MM.1S (cell line): ENCODE data around the gene PDRG1.

Experiments
- DNase-seq: peaks from one replicate; pipeline ENCODE4 v3.0.0-alpha.2; 2015
- H2AFZ ChIP-seq: fragments of 300-600 bp; sonication (generic); 2 replicates; pipeline ENCODE4 v1.6.0; 2016; ENCODE audit warnings: antibody characterized with exemption, low read length
- H3F3A ChIP-seq: fragments of 300-600 bp; sonication (generic); 2 replicates; pipeline ENCODE4 v1.6.1; 2016; ENCODE audit warnings: mild to moderate bottlenecking, antibody characterized with exemption, low read length, moderate library complexity, mixed read lengths; ENCODE audit not compliant: insufficient read depth
- H3K27ac ChIP-seq: fragments of 300-600 bp; sonication (generic); 2 replicates; pipeline ENCODE4 v1.5.1; 2016; ENCODE audit warnings: mild to moderate bottlenecking, low read length
- H3K27me3 ChIP-seq: fragments of 300-600 bp; sonication (generic); replicated peaks from 2 replicates; pipeline ENCODE4 v1.6.0; 2016; ENCODE audit warnings: low read length; ENCODE audit not compliant: insufficient read depth
- H3K36me3 ChIP-seq: fragments of 300-600 bp; sonication (generic); replicated peaks from 2 replicates; pipeline ENCODE4 v1.6.1; 2016; ENCODE audit warnings: mild to moderate bottlenecking, low read length, mixed read lengths; ENCODE audit not compliant: insufficient read depth
- H3K4me1 ChIP-seq: fragments of 300-600 bp; sonication (generic); 2 replicates; pipeline ENCODE4 v1.6.1; 2016; ENCODE audit warnings: low read length, mixed read lengths
- H3K4me2 ChIP-seq: fragments of 300-600 bp; sonication (generic); 2 replicates; pipeline ENCODE4 v1.6.0; 2016; ENCODE audit warnings: low read depth, low read length
- H3K4me3 ChIP-seq: fragments of 300-600 bp; sonication (generic); 2 replicates; pipeline ENCODE4 v1.5.1; 2016; ENCODE audit warnings: low read length, mixed read lengths
- H3K79me2 ChIP-seq: fragments of 300-600 bp; sonication (generic); 2 replicates; pipeline ENCODE4 v1.6.1; 2016; ENCODE audit warnings: mixed run types, low read length, mixed read lengths
- H3K9ac ChIP-seq: fragments of 300-600 bp; sonication (generic); 2 replicates; pipeline ENCODE4 v1.6.1; 2016; ENCODE audit warnings: low read length, mixed read lengths
- H3K9me2 ChIP-seq: fragments of 300-600 bp; sonication (generic); replicated peaks from 2 replicates; pipeline ENCODE4 v1.6.1; 2016; ENCODE audit warnings: mild to moderate bottlenecking, low read length, mixed read lengths; ENCODE audit not compliant: insufficient read depth
- H3K9me3 ChIP-seq: fragments of 300-600 bp; sonication (generic); replicated peaks from 2 replicates; pipeline ENCODE4 v1.6.1; 2016; ENCODE audit warnings: mild to moderate bottlenecking, low read length, mixed read lengths; ENCODE audit not compliant: insufficient read depth
- H4K20me1 ChIP-seq: fragments of 300-600 bp; sonication (generic); 2 replicates; pipeline ENCODE4 v1.6.1; 2016; ENCODE audit warnings: mild to moderate bottlenecking, low read length, moderate library complexity, mixed read lengths; ENCODE audit not compliant: insufficient read depth
- EZH2 ChIP-seq: fragments of 300-600 bp; sonication (generic); optimal IDR thresholded peaks from 2 replicates; pipeline ENCODE3; 2017; ENCODE audit warnings: low read depth, mild to moderate bottlenecking, antibody characterized with exemption, low read length, mixed read lengths
- EZH2phosphoT487 ChIP-seq: fragments of 300-600 bp; sonication (generic); IDR thresholded peaks from 2 replicates; pipeline ENCODE4 v1.6.1; 2018; ENCODE audit warnings: antibody characterized with exemption, low read length
- TF ChIP-seq, protein P1 (sequence below): fragments of 300-600 bp; sonication (generic); IDR thresholded peaks from 2 replicates; pipeline ENCODE4 v1.5.1; 2016; ENCODE audit warnings: antibody characterized with exemption, low read length, mixed read lengths

Gene PDRG1

DNA sequence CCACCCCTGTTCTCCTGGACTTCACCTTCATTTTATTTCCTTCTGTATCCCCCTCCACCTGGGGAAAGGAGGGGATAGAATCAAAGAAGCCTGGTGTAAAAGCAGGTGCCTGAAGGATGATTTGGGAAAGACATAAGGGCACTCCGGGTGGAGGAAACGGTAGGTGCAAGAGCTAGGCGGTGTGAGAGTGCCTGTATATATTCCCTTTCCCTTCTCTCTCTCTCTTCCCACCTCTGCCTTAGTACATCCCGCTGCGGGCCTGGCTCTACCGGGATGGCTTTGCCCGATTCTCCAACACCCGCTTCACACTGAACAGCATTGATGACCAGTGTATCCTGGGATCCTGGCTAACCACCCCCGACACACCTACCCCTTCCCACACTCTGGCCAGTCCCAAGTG is 26.2 kb downstream of the PDRG1 start:
- no peaks in the 10 kb centered on the region for H3K36me3 ChIP-seq

GRCh38 chr20:31924561-31924960 is 27.3 kb downstream of the PDRG1 start:
- H3K79me2 ChIP-seq, result no peaks in the 10 kb centered on the region
- TF ChIP-seq EZH2 (no peak), EZH2phosphoT487 (no peak)
- TF ChIP-seq, protein P1, sequence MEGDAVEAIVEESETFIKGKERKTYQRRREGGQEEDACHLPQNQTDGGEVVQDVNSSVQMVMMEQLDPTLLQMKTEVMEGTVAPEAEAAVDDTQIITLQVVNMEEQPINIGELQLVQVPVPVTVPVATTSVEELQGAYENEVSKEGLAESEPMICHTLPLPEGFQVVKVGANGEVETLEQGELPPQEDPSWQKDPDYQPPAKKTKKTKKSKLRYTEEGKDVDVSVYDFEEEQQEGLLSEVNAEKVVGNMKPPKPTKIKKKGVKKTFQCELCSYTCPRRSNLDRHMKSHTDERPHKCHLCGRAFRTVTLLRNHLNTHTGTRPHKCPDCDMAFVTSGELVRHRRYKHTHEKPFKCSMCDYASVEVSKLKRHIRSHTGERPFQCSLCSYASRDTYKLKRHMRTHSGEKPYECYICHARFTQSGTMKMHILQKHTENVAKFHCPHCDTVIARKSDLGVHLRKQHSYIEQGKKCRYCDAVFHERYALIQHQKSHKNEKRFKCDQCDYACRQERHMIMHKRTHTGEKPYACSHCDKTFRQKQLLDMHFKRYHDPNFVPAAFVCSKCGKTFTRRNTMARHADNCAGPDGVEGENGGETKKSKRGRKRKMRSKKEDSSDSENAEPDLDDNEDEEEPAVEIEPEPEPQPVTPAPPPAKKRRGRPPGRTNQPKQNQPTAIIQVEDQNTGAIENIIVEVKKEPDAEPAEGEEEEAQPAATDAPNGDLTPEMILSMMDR, result no peak
- no peak for DNase-seq
- no peak overlapping the region for H3K27ac ChIP-seq
- H2AFZ ChIP-seq, result no peak overlapping the region
- no peaks in the 10 kb centered on the region for H3K9me3 ChIP-seq
- H3K9me2 ChIP-seq, result no peaks in the 10 kb centered on the region
- H3K4me3 ChIP-seq, result no peak overlapping the region
- no peaks in the 10 kb centered on the region for H3F3A ChIP-seq
- H3K4me1 ChIP-seq, result no peaks in the 10 kb centered on the region
- no peaks in the 10 kb centered on the region for H4K20me1 ChIP-seq
- no peaks in the 10 kb centered on the region for H3K36me3 ChIP-seq
- no peak overlapping the region for H3K9ac ChIP-seq
- H3K27me3 ChIP-seq, result peaks cover 40% of the 10 kb centered on the region
- H3K4me2 ChIP-seq, result no peak overlapping the region

More for the DNA sequence above, 26.2 kb downstream of the PDRG1 start:
- H3K4me1 ChIP-seq, result no peaks in the 10 kb centered on the region
- no peak for DNase-seq
- H3F3A ChIP-seq, result no peaks in the 10 kb centered on the region
- TF ChIP-seq EZH2phosphoT487 (no peak), EZH2 (no peak)
- TF ChIP-seq, protein P1, result no peak
- H3K27me3 ChIP-seq, result peaks cover 43% of the 10 kb centered on the region
- H2AFZ ChIP-seq, result no peak overlapping the region
- H3K9ac ChIP-seq, result no peak overlapping the region
- H3K27ac ChIP-seq, result no peak overlapping the region
- H3K4me3 ChIP-seq, result no peak overlapping the region
- no peak overlapping the region for H3K4me2 ChIP-seq
- no peaks in the 10 kb centered on the region for H4K20me1 ChIP-seq
- H3K79me2 ChIP-seq, result no peaks in the 10 kb centered on the region
- no peaks in the 10 kb centered on the region for H3K9me3 ChIP-seq
- H3K9me2 ChIP-seq, result no peaks in the 10 kb centered on the region

DNA sequence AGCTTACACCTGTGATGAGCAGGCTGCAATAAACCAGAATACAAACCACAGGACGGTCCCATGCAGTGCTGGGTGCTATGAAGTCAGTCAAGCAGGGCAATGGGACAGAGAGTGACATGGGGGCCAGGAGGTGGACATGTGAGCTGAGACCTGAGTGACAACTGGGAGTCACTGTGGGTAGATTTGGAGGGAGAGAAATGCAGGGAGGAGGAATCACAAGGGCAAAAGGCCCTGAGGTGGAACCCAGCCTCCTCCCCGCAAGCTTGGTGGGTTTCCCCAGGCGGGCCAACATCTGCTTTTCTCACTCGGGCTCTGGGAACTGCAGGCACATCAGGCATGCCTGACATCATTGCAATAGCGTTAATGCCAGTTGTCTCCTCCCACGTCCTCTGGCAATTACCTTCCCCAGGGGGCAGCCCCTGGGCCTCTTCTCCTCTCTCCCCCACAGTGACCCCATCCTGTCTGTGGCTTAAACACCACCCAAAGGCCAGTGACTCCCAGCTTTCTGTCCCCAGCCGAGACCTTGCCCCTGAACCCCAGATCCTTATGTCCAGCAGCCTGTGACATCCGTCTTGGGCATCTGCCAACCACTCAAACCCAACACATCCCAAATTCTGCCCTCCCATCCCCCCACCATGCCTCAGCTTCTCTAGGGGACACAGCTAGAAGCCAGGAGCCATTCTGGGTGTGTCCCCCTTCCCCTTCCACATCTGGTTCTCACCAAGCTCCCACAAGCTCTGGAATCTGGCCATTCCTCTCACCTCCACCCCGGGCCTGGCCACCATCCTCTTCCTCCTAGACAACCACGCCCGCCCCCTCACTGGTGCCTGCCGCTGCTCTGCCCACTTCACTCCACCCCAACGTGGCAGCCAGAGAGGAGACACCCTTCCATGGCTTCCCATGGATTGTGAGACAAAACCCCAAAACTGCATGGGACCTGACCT is 28.2 kb downstream of the PDRG1 start:
- Histone ChIP-seq H2AFZ (no peak overlapping the region), H3K4me1 (no peaks in the 10 kb centered on the region), H3K4me2 (no peak overlapping the region), H3K9me3 (no peaks in the 10 kb centered on the region), H4K20me1 (no peaks in the 10 kb centered on the region), H3K36me3 (no peaks in the 10 kb centered on the region), H3K27me3 (peaks cover 43% of the 10 kb centered on the region), H3K27ac (no peak overlapping the region), H3K4me3 (no peak overlapping the region), H3F3A (no peaks in the 10 kb centered on the region), H3K9me2 (no peaks in the 10 kb centered on the region), H3K9ac (no peak overlapping the region), H3K79me2 (no peaks in the 10 kb centered on the region)
- no peak for TF ChIP-seq EZH2
- TF ChIP-seq, protein P1, result no peak
- TF ChIP-seq EZH2phosphoT487, result no peak
- no peak for DNase-seq
